ENCODE measurements around the gene STOX2.

- no peak for TF ChIP-seq CTCF (IDR thresholded peaks at IDR 0.05; ENCODE audit: low read length)
- no peak for TF ChIP-seq EZH2 (IDR thresholded peaks at IDR 0.05; ENCODE audit: borderline replicate concordance, low read length)
Observed at GRCh38 chr4:183936047-183936446, 30.9 kb downstream of the STOX2 start.

All from OCI-LY1 (cell line).